Measurements from ENCODE around the gene CDH4.

DNA sequence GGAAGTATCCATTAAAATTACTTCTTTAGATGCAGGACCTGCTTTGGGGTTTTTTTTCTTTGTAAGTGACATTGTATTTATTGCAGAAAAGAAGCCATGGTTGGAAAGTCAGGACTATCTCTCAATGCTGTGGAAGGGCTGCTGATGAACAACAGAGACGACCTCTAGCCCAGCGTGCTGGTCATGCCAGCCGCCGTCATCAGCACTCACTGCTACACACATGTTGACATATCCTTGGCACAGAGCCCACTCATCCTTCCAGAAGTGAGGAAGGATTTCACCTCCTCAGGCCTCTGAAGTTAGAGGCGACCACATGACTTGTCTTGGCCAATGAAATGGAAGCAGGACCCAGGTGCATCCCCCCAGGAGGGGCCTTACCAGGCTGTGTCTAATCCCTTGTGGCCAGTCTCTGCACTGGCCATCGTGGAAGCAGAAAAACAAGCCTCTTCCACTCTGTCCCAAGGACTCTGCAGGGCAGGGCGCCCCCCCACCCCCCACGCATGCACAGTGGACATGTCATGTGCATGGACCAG, 470.2 kb downstream of the CDH4 start:
- TF ChIP-seq, protein P1, sequence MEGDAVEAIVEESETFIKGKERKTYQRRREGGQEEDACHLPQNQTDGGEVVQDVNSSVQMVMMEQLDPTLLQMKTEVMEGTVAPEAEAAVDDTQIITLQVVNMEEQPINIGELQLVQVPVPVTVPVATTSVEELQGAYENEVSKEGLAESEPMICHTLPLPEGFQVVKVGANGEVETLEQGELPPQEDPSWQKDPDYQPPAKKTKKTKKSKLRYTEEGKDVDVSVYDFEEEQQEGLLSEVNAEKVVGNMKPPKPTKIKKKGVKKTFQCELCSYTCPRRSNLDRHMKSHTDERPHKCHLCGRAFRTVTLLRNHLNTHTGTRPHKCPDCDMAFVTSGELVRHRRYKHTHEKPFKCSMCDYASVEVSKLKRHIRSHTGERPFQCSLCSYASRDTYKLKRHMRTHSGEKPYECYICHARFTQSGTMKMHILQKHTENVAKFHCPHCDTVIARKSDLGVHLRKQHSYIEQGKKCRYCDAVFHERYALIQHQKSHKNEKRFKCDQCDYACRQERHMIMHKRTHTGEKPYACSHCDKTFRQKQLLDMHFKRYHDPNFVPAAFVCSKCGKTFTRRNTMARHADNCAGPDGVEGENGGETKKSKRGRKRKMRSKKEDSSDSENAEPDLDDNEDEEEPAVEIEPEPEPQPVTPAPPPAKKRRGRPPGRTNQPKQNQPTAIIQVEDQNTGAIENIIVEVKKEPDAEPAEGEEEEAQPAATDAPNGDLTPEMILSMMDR (IDR thresholded peaks at IDR 0.05 in 8 of 11, conservative IDR thresholded peaks at IDR 0.05 in 3 of 11): no peak
- no peak for TF ChIP-seq POLR2A (IDR thresholded peaks at IDR 0.05)
- TF ChIP-seq POLR2AphosphoS5 (IDR thresholded peaks at IDR 0.05): no peak
